GM18505 (cell line): ENCODE results near the gene CD33.
"Not testable (repeated sequence)": the region's sequence is repeated elsewhere in the genome, so short reads cannot be mapped to it uniquely, and the experiment has no call there.

Source experiments
- ATAC-seq: cut with Tn5 transposase; IDR thresholded peaks from one replicate; pipeline ENCODE4 v1.9.1; 2021; ENCODE audit not compliant: unreplicated experiment
- POLR2A ChIP-seq: IDR thresholded peaks from 4 replicates; pipeline ENCODE4 v1.6.1; 2011; ENCODE audit warnings: borderline replicate concordance; ENCODE audit not compliant: insufficient read depth, insufficient read length; ENCODE audit errors: extremely low read depth

Gene CD33

DNA sequence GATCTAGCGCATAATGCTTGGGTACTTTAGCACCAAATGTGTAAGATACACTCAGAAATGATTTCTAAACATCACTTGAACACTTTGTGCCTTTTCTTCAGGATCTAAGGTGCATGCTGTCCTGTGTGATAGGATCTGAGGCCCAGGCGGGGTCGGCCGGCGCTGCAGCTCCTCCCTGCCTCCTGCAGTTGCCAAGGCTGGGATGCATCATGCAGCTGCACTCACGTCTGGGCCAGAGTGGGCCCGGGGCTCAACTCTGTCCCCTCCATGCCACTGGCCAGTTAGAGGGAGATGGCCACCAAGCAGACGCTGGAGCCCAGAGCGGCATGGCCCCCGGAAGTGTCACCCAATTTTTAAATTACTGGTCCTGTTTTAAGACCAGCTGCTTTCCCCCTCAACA, 29.3 kb upstream of the CD33 start:
- ATAC-seq = no peak

DNA sequence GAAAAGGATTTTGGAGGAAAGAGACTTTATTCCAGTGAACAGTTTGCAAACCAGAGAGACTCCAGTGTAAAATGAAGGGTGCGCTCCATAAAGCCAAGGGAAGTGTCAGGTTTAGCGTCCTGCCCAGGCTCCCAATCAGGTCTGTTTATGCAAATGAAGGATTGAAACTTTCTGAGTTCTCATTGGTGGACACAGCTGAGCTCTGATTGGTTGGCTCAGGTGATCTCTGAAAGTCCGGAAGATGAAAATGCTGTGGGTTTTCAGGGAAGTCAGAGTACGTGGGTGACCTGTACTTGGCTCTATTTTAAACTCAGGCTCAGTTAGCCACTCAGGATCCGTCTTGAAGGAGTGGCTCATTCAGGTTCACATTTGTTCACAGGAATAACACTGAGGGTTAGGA, 28.7 kb upstream of the CD33 start:
- no peak for ATAC-seq
- TF ChIP-seq POLR2A = no peak

More for the DNA sequence above, 29.3 kb upstream of the CD33 start:
- TF ChIP-seq POLR2A = no peak

DNA sequence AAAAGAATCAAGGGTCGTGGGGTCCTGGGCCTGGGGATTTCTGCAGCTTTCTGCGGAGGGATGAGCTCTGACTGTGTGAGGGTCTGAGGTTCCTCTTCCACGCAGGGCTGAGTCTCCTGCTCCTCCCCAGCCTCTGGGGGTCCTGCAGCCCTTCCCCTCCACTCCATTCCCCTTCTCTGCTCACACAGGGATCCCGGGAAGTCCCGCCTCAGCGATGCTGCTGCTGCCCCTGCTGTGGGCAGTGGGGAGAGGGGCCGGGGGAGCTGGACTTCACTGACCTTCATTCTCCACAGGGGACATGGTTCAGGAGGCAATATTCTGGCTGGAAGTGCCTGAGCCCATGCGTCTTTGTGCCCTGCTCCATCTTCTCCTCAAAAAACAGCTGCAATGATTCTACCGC, 26.2 kb upstream of the CD33 start:
- ATAC-seq = no peak
- no peak for TF ChIP-seq POLR2A

DNA sequence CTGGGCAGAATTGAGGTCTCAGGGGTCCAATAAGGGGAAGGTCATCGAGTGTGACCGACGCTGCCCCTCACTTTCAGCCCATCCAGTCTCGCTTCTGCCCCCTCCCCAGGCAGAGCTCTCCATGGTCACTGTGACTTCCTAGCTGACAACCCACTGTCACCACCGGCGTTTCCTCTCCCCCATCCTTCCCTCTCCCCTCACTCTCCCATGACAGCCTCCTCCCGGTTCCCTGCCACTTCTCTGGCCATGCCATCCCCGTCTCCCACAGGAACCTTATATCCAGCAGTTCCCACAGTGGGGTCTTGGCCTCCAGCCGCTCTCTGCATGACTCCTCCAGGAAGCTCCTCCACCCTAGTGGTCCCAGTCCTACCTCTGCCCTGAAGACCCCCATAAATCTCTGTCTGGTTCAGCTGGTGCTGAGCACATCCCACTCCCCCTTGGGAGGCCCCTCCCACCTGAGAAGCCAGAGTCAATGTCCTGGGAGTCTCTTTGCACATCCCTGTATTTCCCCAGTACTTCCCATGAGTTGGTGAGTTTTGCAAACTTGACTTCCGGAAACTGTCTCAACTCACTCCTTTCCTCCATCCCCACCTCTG, 24.7 kb upstream of the CD33 start:
- no peak for ATAC-seq
- no peak for TF ChIP-seq POLR2A

DNA sequence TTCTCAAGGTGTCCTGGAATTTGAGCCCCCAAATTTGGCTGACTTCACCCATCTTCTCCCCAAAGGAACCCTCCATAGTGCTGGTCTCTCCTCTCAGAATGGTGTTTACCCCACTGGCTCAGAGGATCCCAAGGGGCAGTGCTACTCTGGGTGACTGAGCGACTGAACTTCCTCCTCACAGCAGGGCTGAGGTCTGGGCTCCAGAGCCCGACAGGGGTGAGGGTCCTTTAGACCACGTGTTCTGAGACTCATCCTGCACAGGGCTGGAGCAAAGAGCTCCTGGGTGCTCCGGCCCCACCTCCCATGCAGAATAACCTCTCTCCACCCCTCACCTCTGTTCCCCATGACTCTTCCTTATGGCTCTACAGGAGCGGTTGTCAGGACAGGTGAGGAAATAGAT, 23.2 kb upstream of the CD33 start:
- TF ChIP-seq POLR2A = no peak
- no peak for ATAC-seq

DNA sequence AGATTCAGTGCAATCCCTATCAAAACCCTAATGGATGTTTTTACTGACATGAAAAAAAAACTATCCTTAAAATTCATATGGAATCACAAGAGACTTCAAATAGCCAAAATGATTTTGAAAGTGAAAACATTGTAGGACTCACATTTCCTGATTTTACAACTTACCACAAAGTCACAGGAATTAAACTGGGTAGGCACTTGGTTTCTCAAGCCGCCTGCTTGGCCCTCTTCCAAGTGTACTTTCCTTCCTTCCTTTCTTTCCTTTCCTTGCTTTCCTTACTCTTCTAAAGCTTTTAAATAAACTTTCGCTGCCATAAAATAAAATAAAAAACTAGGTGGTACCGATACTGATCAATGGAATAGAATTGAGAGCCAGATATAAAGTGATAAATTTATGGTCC, 21.0 kb upstream of the CD33 start:
- no peak for ATAC-seq
- no peak for TF ChIP-seq POLR2A

DNA sequence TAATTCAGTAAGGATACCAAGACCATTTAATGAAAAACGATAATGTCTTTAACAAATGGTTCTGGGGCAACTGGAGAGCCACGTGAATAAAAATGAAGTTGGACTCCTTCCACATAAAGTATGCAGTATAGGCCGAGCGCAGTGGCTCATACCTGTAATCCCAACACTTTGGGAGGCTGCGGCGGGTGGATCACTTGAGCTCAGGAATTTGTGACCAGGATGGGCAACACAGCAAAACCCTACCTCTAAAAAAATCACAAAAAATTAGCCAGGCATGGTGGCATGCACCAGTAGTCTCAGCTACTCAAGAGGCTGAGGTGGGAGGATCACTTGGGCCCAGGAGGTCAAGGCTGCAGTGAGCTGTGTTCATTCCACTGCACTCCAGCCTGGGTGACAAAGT, 20.6 kb upstream of the CD33 start:
- no peak for TF ChIP-seq POLR2A
- no peak for ATAC-seq

DNA sequence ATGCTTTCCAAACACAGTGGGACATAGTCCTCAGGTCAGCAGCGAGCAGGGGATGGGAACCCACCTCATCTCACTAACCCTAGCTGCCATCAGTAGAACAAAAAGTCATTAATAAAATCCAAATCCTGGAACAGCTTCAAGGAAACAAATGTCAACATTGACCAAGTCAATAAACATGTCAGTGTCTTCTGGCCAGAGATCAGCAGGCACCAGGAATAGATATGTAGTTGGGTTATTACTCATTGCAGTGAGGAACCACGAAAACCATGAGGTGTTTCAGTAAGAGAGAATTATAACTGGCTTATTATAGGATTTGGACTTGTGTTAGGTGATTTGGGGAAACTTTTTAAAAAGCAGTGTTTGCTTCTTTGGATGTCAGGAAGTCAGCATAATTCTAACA, 17.1 kb upstream of the CD33 start:
- ATAC-seq = no peak
- TF ChIP-seq POLR2A = no peak

DNA sequence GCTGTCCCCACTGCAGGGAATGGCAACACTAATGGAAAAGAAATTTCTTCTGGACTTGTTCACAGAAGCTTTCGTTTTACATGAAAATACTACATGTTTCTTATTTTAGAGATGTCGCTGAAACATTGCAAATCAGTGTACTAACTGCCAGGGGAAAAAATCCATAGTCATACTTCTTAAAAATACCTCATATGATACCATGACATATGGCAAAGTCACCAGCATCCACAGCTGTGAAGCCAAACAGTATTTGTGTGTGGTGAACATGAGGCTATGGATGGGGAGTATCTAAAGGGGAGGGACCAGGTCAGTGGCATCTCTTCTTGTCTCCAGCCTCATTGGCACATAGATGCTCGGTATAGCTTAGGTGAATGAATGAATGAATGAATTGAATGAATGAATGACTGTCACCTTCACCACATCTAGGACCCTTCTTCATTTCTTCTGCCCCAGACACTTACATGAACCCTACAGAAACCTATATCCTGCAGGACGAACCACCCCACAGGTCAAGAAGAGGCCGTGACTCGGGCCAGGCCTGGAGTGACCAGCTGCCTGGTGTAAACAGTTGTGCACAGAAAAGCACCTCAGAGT, 14.6 kb upstream of the CD33 start:
- TF ChIP-seq POLR2A = no peak
- ATAC-seq = no peak

DNA sequence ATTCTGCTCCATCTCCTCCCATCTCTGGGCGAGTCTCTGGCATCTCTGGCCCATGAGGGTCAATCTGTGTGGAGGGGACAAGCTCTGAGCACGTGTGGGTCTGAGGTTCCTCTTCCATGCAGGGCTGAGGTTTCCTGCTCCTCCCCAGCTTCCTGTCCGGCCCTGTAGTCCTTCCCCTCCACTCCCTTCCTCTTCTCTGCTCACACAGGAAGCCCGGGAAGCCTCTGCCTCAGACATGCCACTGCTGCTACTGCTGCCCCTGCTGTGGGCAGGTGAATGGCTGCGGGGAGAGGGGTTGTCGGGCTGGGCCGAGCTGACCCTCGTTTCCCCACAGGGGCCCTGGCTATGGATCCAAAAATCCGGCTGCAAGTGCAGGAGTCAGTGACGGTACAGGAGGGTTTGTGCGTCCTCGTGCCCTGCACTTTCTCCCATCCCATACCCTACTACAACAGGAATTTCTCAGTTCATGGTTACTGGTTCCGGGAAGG, 14.0 kb upstream of the CD33 start:
- ATAC-seq = not testable (repeated sequence)

DNA sequence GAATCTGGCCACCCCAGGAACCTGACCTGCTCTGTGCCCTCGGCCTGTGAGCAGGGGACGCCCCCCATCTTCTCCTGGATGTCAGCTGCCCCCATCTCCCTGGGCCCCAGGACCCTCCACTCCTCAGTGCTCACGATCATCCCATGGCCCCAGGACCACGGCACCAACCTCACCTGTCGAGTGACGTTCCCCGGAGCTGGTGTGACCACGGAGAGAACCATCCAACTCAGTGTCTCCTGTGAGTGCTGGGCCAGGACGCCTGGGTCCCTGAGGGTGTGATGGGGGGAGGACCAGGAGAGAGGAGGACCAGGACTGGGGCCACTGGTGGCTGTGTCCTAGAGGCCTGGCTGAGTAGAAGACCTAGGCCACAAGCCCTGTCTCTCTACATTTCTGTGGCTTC, 13.0 kb upstream of the CD33 start:
- ATAC-seq = no peak
- no peak for TF ChIP-seq POLR2A

DNA sequence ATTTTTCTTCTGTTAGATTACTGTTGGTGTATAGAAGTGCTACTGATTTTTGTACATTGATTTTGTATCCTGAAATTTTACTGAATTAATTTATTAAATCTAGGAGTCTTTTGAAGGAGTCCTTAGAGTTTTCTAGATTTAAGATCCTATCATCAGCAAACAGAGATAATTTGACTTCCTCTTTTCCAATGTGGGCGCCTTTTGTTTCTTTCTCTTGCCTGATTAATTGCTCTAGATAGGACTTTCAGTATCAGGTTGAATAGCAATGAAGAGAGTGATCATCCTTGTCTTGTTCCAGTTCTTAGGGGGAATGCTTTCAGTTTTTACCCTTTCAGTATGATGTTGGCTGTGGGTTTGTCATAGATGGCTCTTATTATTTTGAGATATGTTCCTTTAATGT, 5.6 kb upstream of the CD33 start:
- TF ChIP-seq POLR2A = no peak
- no peak for ATAC-seq

DNA sequence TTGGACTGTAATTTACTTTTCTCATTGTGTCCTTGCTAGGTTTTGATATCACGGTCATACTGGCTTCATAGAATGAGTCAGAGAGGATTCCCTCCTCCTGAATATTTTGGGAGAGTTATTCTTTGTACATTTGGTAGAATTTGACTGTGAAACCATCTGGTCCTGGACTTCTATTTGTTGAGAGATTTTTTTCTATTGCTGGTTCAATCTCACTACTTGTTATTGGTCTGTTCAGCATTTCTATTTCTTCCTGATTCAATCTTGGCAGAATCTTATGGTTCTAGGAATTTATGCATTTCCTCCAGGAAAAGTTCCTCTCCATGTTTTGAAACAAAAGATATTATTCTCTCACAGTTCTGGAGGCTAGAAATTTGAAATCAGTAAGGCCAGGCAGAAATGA, 4.9 kb upstream of the CD33 start:
- no peak for TF ChIP-seq POLR2A
- ATAC-seq = no peak

DNA sequence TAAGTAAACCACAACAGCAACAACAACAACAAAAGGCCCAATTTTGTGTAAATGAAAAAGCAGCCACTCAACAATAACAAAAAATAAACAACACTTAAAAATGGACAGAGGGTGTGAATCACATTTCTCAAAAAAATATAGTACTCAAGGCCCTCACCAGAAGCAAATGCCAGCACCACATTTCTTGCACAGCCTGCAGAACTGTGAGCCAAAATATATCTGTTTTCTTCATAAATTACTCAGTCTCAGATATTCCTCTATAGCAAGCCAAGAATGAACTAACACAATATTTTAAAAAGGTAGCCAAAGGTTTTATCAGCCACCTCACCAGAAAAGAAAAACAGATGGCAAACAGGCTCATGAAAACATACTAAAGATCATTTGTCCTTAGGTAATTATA, 3.9 kb upstream of the CD33 start:
- no peak for ATAC-seq
- no peak for TF ChIP-seq POLR2A

DNA sequence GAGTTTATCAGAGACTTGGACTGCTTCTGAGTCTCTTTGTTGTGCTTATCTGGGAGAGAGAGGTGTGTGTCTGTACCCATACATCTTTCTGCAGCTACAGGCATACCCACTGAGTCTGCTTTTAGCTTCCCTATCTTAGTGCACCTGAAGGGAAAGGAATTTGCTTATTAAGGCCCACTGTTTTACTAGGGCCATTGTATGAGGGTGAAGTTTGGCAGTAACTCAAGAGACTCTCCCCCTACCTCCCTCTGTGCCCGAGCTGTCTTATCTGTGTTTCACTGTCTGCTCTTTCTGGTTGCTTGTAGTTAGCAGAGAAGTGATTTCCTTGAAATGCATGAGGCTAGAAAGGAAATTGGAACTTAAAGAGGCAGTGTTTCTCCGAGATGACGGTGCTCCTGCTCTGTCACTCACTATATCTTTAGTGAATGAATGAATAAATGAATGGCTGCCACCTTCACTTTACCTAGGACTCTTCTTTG, 678 bp upstream of the CD33 start:
- ATAC-seq = no peak
- no peak for TF ChIP-seq POLR2A
